Measurements from ENCODE around the gene RAB8B. TPM values are rescaled to one million over a fixed set of nuclear protein-coding genes. Genes with fewer than 3 reads are reported as not detected.

Gene RAB8B
- total RNA-seq, 1 experiment from 2014 or later: 17.6 TPM

GRCh38 chr15:63251701-63252100 lies 62.3 kb downstream of the RAB8B start:
- no TSS peak for BruUV-seq (replicated peaks)
- ChIA-PET CTCF (no interaction called here), POLR2A (no interaction called here)
- in situ Hi-C loops (cut with HindIII; ENCODE audit: low pct_unique_long_range_greater_than_20kb, low sequenced_read_pairs) (no loop called here), intact Hi-C loops (cut with micrococcal nuclease; ENCODE audit: unreplicated experiment) (no loop called here)
- TF ChIP-seq POLR2AphosphoS5 (IDR thresholded peaks at IDR 0.05; ENCODE audit: low read depth, low read length) (no peak), CTCF (IDR thresholded peaks at IDR 0.05) (no peak), TCF7L2 (IDR thresholded peaks at IDR 0.05; ENCODE audit: low read depth, low read length) (no peak), REST (IDR thresholded peaks at IDR 0.05; ENCODE audit: insufficient read depth in 1 of 2, low read depth in 2 of 2, low read length in 1 of 2) (no peak), SIN3A (IDR thresholded peaks at IDR 0.05; ENCODE audit: borderline replicate concordance, insufficient read depth, low read depth, low read length) (no peak)
- no peak for DNase-seq (ENCODE audit: low read depth, low spot score)
- H3K27ac ChIP-seq (ENCODE audit: low read length): no peak overlapping the region
- no peaks in the 10 kb centered on the region for H3K9me3 ChIP-seq (ENCODE audit: control insufficient read depth, insufficient read depth, low read depth, low read length)
- no peaks in the 10 kb centered on the region for H3K36me3 ChIP-seq (ENCODE audit: control insufficient read depth, insufficient read depth, low read length)
- no peak for ATAC-seq
- no peaks in the 10 kb centered on the region for H3K27me3 ChIP-seq (ENCODE audit: control insufficient read depth, insufficient read depth, low read length)
- H3K4me3 ChIP-seq (ENCODE audit: low read depth in 2 of 2, low read length in 2 of 2): no peak overlapping the region
- H3K4me1 ChIP-seq (ENCODE audit: control insufficient read depth, insufficient read depth, low read length): peaks cover 4% of the 10 kb centered on the region; the same call in 1 of the 2 replicates

- no peak for ATAC-seq
- intact Hi-C loops (cut with micrococcal nuclease; ENCODE audit: unreplicated experiment) (no loop called here), in situ Hi-C loops (cut with HindIII; ENCODE audit: low pct_unique_long_range_greater_than_20kb, low sequenced_read_pairs) (no loop called here)
- TF ChIP-seq CTCF (IDR thresholded peaks at IDR 0.05) (no peak), TCF7L2 (IDR thresholded peaks at IDR 0.05; ENCODE audit: low read depth, low read length) (no peak), POLR2AphosphoS5 (IDR thresholded peaks at IDR 0.05; ENCODE audit: low read depth, low read length) (no peak), SIN3A (IDR thresholded peaks at IDR 0.05; ENCODE audit: borderline replicate concordance, insufficient read depth, low read depth, low read length) (no peak), REST (IDR thresholded peaks at IDR 0.05; ENCODE audit: insufficient read depth in 1 of 2, low read depth in 2 of 2, low read length in 1 of 2) (no peak)
- Histone ChIP-seq H3K27me3 (ENCODE audit: control insufficient read depth, insufficient read depth, low read length) (no peaks in the 10 kb centered on the region), H3K4me3 (ENCODE audit: low read depth in 2 of 2, low read length in 2 of 2) (no peak overlapping the region), H3K27ac (ENCODE audit: low read length) (no peak overlapping the region), H3K4me1 (ENCODE audit: control insufficient read depth, insufficient read depth, low read length) (peaks cover 5% of the 10 kb centered on the region; the same call in 1 of the 2 replicates), H3K36me3 (ENCODE audit: control insufficient read depth, insufficient read depth, low read length) (no peaks in the 10 kb centered on the region), H3K9me3 (ENCODE audit: control insufficient read depth, insufficient read depth, low read depth, low read length) (no peaks in the 10 kb centered on the region)
- DNase-seq (ENCODE audit: low read depth, low spot score): no peak
- CTCF ChIA-PET: no interaction called here
- POLR2A ChIA-PET: no interaction called here
- no TSS peak for BruUV-seq (replicated peaks)
These were observed 62.9 kb downstream of the RAB8B start for GRCh38 chr15:63252292-63252691.
